NOMO-1 (cell line): ENCODE results near the gene AP1B1.
"Not testable (repeated sequence)": the region's sequence is repeated elsewhere in the genome, so short reads cannot be mapped to it uniquely, and the experiment has no call there.

Experiments
- DNase-seq, 2 experiments: peaks; one replicate each; lab custom pipeline; 2025; ENCODE audit not compliant: unreplicated experiment in 2 of 2; lab: John Stamatoyannopoulos, UW

AP1B1 gene

DNA sequence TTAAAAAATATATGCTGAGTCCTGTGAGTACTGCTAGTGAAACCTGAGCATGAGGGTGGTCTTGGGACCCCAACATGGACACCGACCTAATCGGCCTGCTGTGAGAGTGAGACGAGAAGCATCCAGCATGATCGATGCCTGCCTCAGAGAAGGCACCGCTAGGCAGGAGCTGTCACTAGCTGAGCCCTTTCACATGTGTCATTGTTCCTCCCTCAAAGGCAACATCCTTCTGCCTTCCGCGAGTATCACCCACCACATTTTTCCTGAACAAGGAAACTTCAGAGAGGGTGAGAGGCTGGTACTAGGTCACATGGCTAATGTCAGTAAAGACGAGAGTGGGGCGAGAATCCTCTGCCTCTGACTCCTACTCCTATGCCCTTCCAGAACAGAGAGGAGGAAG lies 35.6 kb downstream of the AP1B1 start:
- no peak for DNase-seq

DNA sequence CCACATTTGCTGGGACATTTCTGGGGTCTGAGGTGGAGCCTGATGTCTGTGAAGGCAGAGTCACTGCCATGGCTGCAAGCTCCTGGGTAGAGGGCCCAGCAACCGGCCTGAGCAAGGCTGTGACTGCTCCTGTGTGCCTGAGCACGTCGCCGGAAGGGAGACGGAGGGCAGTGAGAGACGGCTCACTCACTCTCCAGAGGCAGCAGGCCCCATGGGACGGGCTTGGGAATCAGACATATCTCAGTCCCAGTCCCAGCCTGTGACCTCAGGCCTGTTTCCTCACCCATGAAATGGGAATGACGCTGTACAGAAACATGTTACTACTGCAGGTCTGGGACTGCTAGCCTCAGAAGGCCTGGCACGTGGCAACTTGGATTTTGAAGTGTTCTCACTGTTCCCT lies 36.5 kb downstream of the AP1B1 start:
- DNase-seq: no peak

DNA sequence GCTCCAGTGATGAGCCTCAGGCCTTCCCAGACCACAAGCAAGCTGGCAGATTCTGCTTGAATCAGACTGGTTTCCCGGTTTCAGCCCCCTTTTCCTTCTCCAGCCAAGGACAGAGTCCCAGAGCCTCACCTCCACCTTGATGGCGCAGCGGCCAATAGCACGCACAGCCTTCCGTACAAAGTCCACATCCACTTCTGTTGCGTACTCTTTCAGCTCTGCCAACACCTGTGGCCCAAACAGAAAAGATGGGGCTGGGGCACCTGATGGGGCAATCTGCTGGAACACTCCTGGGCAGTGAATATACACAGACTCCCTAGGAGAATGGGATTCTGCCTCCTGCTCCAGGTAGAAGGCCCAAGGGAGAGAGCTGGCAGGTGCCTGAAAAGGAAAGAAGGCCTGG lies 37.3 kb downstream of the AP1B1 start:
- no peak for DNase-seq

DNA sequence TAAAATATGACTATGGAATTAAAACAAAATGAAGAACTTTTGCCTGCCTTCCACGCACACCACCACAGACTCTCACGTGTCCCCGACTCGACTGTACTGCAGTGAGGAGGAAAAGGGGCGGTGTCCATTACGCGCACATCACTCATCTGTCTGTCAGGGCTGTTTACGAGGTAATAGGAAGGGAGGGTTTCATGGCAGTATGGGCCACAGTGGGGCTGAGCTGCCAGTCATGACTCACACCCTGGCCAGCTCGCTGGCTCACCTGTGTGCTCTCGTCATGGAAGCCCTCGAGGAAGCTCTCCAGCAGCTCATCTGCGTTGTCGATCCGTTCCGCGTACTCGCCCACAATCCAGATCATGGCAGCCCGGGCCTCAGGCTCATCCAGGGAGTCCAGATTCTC lies 39.4 kb downstream of the AP1B1 start:
- no peak for DNase-seq

DNA sequence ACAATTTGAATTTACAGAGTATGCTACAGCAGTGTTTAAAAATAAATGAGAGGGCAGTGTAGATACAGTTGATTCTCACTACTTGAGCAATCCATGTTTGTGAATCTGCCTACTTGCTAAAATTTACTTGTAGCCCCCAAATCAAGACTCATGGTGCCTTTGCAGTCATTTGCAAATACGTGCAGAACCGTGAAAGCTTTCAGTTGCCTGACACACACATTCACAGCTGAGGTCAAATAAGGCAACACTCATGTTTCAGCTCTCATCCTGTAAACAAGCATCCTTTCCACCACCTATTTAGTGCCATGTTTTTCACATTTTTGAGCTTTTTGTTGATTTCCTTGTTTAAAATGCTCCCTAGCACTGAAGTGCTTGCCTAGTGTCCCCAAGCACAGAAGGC lies 40.3 kb downstream of the AP1B1 start:
- no peak for DNase-seq

DNA sequence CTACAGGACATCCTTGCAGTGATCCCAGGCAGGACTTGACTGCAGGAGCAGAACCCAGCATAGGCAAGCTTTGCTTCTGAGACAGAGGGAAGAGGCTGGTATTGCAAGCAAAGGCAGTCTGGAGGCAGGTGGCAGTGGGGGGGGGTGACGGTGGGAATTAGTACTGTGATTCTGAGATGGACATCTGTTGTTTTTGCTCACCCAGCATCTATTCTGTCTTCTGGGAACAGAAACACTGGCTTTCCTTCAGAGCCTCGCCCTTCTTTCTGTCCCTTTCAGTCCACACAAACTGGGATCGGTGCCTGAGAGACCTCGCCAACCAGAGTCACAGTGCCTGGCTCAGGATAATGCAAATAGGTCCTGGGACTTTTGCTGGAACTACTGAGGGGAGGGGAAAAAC lies 41.7 kb downstream of the AP1B1 start:
- DNase-seq: no peak

DNA sequence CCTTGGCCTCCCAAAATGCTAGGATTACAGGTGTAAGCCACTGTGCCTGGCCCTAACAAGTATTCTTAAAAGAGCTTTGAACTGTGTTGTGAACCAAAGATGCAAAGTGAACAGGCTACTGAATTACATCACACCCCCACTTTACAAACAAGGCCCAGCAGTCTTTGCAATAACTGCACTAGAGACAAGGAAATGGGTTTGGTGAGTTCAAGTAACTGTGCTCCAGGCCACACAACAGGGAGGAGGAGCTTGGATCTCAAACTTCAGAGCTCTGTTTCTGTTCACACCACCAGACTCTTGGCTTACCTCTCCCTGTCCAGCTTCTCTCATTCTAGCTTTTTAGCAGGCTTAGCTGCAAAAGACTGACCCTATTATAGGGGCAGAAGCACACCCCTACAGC lies 42.4 kb downstream of the AP1B1 start:
- no peak for DNase-seq

DNA sequence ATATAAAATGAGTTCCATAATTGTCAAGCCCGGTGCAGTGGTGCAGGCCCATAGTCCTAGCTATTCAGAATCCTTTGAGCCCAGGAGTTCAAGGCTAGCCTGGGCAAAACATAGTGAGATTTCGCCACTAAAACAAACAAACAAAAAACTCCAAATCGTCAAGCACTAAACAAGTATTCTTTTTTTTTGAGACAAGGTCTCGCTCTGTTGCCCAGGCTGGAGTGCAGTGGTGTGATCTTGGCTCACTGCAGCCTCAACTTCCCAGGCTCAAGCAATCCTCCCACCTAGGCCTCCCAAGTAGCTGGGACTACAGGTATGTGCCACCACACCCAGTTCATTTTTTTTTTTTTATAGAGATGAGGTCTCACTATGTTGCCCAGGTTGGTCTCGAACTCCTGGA lies 43.5 kb downstream of the AP1B1 start:
- DNase-seq: not testable (repeated sequence)

DNA sequence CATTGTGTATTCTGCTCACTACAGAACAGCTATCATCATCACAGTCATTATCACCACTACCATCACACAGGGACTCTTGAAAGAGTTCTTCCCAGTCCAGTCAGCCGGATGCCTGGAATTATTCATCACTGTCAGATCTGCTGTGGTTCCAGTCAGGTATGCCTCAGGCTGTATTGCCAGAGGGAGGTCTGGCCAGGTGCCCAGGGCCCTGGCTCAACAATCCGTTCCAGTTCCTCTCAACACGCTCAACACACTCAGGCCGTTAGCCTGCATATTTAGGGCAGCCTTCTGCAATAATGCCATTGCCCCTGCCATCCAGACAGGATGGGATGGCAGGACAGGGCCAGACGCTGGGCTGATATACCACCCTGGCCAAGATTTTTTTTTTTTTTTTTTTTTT lies 44.2 kb downstream of the AP1B1 start:
- no peak for DNase-seq

DNA sequence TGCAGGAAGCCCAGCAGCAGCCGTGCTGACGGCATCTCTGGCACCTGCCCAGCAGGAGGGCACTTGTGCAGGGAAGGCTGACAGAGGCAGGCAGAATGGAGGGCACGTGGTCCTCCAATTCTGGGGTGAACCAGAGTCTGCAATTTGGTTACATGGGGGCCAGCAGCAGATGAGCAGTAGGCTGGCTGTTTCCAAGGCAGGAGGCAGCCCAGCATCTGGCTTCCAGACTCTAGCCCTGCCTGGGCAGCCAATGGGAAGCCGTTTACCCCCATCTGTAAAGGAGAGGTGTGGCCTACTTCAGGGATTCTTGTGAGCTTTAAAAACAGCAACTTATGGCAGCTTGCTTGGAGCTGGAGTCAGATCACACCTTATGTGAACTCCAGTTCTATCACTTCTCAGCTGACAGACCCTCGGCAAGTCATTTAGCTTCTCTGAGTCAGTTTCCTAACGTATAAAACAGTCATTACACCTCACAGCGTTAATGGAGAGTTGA lies 45.0 kb downstream of the AP1B1 start:
- no peak for DNase-seq

DNA sequence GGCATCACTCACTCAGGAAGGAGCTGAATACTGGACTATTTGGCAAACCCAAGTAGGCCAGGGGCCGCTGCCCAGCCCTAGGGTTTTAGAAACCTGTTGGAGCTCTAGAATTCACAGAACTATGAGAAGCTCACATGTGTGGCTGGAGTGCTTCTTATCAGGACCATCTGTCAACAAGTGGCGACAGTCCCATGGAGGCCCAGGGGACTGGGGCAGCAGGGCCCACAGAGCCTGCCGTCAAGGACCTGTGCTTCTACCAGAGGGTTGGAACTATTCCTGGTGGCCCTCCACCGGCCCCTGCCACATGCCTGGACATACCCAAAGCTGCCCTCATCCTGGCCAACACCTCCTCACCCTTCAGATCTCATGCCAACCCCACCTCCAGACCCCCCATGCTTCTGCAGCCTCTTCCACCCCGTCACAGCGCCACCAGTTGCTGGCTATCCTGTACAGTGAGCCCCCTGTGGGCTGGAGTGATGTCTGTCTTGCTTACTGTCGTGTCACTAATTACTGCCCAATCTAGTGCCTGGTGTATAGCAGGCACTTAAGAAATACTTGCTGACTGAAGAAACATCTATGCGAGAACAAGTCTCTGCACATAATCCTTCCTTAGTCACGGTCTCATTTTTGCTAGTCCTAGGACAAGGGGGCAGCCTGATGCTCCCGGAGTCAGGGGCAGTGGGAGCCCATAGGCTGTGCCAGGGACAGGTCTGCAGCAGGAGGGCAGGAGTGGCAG lies 45.6 kb downstream of the AP1B1 start:
- no peak for DNase-seq

DNA sequence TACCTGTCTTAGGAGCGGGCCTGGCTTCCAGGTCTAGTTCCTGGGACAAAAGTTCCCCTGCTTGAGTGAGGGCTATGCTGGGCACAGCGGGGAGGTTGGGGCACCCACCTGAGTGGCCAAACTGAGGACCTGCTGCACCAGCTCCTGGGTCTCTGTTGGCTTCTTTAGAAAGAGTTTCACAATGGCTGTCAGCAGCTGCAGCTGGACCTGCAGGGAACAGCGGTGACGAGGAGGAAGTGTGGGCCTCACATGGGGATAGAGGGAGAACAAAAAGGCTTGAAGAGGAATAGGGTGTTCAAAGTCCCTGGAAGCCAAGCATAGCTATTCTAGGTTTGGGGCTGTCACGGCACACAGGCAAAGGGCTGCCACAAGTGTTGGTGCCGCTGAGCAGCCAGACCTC lies 46.2 kb downstream of the AP1B1 start:
- no peak for DNase-seq

DNA sequence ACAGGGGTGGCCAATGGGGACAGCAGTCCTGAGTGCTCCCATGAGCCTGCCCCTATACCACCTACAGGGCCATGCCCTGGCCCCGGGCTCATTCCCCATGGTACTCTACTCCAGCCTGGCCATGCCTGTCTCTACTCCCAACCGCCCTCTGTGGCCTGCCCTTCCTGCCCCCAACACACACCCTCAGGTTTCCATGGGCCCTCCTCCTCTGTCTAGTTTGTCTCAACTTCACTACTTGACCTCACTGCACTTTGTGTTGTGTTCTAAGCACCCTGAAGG lies 46.6 kb downstream of the AP1B1 start:
- DNase-seq: no peak

DNA sequence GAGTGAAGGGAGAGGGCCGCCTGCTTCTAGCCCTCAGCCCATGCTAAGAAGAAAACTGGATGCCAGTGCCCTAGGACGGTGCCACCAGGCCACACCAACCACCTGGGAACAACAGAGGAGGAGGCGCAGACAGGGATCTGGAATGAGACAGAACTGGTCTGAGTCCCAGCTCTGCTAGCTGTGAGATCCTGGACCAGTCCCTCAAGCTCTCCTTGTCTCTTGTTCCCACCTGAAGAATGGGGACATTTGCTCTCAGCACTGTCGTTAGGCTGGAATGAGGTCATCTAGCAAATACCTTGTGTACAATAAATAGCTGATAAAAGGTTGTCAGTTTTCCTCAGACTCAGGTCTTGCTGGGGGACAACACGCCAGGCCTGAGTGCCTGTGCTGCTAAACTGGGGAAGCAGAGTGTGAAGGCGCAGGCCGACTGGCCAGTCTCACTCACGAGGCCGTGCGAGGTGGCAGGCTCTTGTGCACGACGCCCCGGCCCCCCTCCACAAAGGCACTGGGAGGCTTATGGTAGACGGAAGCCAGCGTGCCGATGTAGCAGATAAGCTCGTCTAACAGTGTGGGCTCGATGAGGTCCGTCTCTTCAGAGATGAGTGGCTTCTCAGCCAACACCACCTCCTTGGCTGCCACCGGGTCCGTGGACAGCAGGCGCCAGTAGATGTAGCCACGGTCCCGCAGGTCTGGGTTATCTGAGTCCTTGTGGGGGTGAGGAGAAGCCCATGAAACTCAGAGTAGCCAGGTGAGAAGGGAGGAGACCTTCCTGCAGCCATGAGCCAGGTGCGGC lies 47.1 kb downstream of the AP1B1 start:
- DNase-seq: no peak

DNA sequence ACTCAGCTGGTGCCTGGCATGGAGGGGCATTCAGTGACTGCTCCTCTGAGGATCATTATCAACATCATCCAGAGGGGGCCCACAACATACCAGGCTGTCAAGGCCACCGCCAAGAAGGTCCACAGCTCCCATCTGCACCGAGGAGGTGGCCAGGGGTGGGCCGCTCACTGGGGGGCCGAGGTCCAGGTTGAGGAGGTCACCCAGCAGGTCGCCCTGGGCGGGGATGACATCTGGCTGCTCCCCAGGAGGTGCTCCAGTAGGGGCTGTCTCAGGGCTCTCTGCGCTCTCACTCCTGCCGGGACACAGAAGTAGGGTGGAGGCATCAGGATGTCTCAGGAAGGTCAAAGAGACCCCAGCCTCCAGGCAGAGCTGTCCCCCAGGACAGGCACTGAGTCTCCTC lies 47.8 kb downstream of the AP1B1 start:
- DNase-seq: no peak

DNA sequence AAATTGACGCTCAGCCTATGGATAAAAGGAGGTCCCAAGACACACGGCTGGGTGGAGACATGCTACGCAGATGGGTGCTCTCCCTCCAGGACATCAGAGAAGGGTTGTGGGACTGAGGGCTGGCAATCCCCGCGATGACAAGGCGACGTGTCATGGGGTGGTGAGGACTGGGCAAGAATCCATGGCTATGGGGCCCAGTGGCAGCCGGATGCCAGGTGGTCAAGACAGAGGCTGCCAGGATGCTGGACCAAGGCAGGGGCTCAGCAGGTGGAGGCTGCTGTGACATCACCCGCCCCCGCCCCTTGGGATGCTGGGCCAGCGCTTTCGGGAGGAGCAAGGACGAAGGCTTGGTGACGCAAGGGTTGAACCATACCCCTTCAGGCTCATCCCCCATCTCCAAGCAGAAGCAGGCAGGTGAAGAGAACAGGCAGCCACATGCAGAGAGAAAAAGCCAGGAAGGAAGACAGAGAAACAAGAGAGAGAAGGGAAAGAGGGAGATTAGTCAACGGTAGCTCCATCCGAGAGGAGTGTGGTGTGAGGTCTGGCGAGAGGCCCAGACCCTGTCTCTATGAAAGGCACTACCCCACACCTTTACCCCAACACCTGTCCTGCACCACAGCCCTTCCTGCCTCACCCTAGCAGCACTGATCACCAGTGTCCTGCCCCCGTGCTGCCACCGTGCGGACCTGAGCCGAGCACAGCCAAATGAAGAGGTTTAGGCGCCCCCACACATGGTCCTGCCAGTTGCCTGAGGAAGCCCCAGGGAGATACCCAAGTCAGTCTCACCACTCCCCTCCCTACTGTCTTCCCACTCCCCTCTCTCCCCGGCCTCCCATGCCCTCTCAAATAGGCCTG lies 48.8 kb downstream of the AP1B1 start:
- DNase-seq: no peak

DNA sequence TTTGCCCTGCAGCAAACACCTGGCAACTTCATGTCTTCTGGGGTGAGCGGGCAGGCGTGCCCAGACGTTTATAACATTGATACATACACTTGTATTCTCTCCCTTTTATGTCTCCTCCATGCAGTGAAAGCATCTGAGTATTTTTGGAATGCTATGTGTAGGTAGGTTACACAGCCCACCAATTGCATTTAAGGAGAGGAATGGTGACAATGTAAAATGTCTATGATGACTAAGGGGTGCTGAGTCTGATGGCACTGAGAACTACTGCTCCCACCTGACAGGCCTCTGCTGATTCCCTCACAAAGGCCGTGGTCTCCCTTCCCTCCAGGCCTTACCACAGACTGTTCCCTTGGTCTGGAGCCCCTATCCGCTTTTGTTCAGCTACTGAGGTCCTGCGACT lies 50.0 kb downstream of the AP1B1 start:
- no peak for DNase-seq

DNA sequence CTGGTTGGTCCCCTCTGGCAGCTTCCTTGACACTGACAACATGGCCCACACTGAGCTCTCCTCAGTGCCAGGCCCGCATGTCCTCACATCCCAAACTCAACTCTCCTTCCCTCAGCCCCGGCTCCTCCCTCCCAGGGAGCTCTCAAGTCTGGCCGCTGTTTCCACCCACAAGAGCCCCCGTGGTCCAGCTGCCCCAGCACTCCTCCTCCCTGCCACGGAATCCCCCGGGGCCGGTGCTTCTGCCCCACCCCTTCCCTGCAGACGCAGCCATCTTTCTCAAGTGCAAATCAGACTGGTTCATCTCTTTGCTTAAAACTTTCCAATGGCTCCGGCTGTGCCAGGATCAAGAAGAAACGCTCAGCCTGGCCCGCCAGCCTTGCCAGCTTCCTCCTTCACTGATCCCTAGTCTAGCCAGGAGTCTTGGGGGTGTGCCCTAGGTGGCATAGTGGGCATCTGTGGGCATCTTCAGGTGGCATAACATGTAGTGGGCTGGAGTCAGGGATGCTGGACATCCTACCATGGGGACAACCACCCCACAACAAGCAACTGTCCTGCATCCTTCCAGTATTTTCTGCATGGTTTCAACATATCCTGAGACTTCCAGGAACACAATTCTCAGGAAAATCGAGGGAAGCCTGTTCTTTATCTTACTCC lies 50.6 kb downstream of the AP1B1 start:
- no peak for DNase-seq

DNA sequence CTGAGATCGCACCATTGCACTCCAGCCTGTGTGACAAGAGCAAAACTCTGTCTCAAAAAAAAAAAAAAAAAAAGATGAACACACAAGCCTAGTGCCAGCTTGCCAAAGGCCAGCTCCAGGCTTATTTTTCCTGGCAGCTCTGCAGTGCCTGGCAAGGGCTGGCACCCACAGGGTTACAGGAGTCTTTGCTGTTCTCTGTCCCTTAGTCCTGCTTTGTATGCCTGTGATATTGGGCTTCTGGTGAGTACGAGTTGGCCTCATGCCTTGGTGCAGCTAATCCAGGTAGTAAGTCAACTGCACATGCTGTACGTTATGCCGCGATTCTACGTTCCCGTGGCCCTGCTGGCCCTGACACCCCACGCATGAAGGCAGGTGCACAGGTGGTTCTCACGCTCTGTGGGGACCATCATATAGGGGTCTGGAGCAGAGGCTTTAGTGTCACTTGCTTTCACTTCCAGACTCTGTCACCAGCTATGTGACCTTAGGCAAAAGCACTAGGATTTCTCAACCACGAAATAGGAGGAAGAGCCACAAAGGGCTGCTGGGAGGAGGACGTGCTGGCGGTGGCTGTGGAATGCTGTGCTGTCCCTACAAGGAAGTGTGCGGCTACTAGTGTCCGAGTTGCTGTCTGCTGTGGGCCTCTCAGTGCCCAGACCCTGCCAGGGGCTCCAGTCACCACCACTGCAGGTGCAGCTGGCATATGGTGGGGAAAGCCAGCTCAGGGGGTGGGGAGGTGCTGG lies 51.4 kb downstream of the AP1B1 start:
- no peak for DNase-seq

DNA sequence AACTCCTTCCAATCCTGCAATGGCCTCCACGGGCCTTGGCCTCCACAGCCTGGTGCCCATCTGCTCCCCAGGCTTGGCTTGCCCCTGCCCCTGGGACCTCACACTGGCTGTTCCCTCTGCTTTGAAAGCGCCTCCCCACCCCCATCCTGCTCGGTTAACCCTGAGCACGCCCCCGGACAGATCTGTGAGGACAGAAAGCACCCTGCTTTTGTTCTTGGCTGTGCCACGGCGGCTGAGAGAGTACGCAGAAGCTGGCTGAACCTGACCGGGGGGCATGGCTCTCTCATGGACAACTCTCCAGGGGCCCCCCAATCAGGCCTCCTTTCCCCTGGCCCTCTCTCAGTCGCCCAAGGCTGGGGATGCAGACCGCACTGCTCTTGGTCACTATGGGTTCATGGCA lies 52.7 kb downstream of the AP1B1 start:
- DNase-seq: no peak
